Omental fat pad (tissue), 4 donors: ENCODE data around the gene MKLN1. TPM values are rescaled to one million over a fixed set of nuclear protein-coding genes. Genes with fewer than 3 reads are reported as not detected.

Experiments used
- ATAC-seq: fragments of 150-250 bp; one replicate; pipeline ENCODE4 v1.9.1; 2016; ENCODE audit warnings: mild to moderate bottlenecking, moderate library complexity; ENCODE audit not compliant: low FRiP score
- DNase-seq: peaks from one replicate; pipeline ENCODE4 v3.0.0-alpha.2; 2019; ENCODE audit warnings: low spot score
- total RNA-seq, 4 donors: library from RNA; depleted of rRNA; stranded (reverse); fragments of >200 nt; gene quantifications; one replicate each; pipeline ENCODE4 v1.1.0, GENCODE V29; 2016
- TF ChIP-seq, protein P1 (sequence below), 3 donors: fragments of 450-650 bp; IDR thresholded peaks; one replicate each; pipeline ENCODE4 v1.5.1; 2016 to 2017; ENCODE audit warnings: antibody characterized with exemption in 3 of 3, mild to moderate bottlenecking in 3 of 3, moderate library complexity in 2 of 3

The MKLN1 gene
- total RNA-seq, 4 donors from 2014 or later = 48.9 to 108 (median 49.8) TPM

GRCh38 chr7:131359136-131359776 lies 31.6 kb downstream of the MKLN1 start:
- ATAC-seq (no peak), DNase-seq (no peak)
- TF ChIP-seq, protein P1, sequence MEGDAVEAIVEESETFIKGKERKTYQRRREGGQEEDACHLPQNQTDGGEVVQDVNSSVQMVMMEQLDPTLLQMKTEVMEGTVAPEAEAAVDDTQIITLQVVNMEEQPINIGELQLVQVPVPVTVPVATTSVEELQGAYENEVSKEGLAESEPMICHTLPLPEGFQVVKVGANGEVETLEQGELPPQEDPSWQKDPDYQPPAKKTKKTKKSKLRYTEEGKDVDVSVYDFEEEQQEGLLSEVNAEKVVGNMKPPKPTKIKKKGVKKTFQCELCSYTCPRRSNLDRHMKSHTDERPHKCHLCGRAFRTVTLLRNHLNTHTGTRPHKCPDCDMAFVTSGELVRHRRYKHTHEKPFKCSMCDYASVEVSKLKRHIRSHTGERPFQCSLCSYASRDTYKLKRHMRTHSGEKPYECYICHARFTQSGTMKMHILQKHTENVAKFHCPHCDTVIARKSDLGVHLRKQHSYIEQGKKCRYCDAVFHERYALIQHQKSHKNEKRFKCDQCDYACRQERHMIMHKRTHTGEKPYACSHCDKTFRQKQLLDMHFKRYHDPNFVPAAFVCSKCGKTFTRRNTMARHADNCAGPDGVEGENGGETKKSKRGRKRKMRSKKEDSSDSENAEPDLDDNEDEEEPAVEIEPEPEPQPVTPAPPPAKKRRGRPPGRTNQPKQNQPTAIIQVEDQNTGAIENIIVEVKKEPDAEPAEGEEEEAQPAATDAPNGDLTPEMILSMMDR (IDR thresholded peaks at IDR 0.05) = no peak

DNA sequence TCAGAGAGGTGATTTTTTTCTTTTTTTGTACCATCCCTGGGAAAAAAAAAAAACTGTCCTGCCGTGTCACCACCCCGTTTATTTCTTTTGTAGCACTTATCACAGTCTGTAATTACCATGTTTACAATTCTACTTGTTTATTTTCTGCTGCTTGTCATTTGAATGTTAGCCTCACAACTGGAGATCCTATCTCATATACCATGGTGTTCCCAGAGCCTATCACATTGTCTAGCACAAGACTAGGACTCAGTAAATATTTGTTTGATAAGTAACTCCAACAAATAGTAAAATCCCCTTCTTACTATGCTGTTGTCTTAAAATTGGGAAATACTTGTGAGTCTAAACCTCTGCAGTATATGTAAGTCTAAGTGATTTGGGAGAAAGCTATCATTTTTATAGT lies 36.0 kb downstream of the MKLN1 start:
- ATAC-seq (no peak), DNase-seq (no peak)
- TF ChIP-seq, protein P1 (IDR thresholded peaks at IDR 0.05) = no peak

- TF ChIP-seq, protein P1 (IDR thresholded peaks at IDR 0.05) = no peak
- DNase-seq (no peak), ATAC-seq (no peak)
These were observed 37.2 kb downstream of the MKLN1 start for GRCh38 chr7:131364767-131365344.

- TF ChIP-seq, protein P1 (IDR thresholded peaks at IDR 0.05) = no peak
- no peak for DNase-seq
- peak; percentile 83 for ATAC-seq
These were observed 38.2 kb downstream of the MKLN1 start for GRCh38 chr7:131365838-131366237.

GRCh38 chr7:131369354-131369753 lies 41.7 kb downstream of the MKLN1 start:
- TF ChIP-seq, protein P1 (IDR thresholded peaks at IDR 0.05) = no peak
- no peak for DNase-seq
- no peak for ATAC-seq

- TF ChIP-seq, protein P1 (IDR thresholded peaks at IDR 0.05) = no peak
- DNase-seq = no peak
- no peak for ATAC-seq
These were observed 42.9 kb downstream of the MKLN1 start for GRCh38 chr7:131370523-131370968.

- ATAC-seq (no peak), DNase-seq (no peak)
- TF ChIP-seq, protein P1 (IDR thresholded peaks at IDR 0.05) = no peak
These were observed 43.7 kb downstream of the MKLN1 start for GRCh38 chr7:131371411-131371810.
